NT2/D1 (cell line): ENCODE measurements around the gene ZBTB12.

Experiments
- DNase-seq: peaks from one replicate; pipeline ENCODE4 v3.0.0-alpha.2; 2011; ENCODE audit warnings: low read depth, low spot score
- H3K27me3 ChIP-seq: 2 replicates; pipeline ENCODE4 v1.6.0; 2011; ENCODE audit warnings: mild to moderate bottlenecking; ENCODE audit not compliant: insufficient read length, insufficient read depth
- H3K36me3 ChIP-seq: 2 replicates; pipeline ENCODE4 v1.6.1; 2011; ENCODE audit warnings: mild to moderate bottlenecking, low read length, mixed read lengths; ENCODE audit not compliant: insufficient read depth, insufficient read length
- H3K4me1 ChIP-seq: 2 replicates; pipeline ENCODE4 v1.5.1; 2011; ENCODE audit not compliant: insufficient read depth, insufficient read length
- H3K4me3 ChIP-seq: 2 replicates; pipeline ENCODE4 v1.5.1; 2011; ENCODE audit warnings: low read depth; ENCODE audit not compliant: insufficient read length
- H3K9ac ChIP-seq: 2 replicates; pipeline ENCODE4 v1.6.0; 2011; ENCODE audit warnings: low read depth; ENCODE audit not compliant: insufficient read length
- H3K9me3 ChIP-seq: 2 replicates; pipeline ENCODE4 v1.5.1; 2011; ENCODE audit warnings: mild to moderate bottlenecking, low read length; ENCODE audit not compliant: insufficient read depth
- SUZ12 ChIP-seq: IDR thresholded peaks from 2 replicates; pipeline ENCODE4 v1.6.1; 2011; ENCODE audit not compliant: insufficient read length, insufficient read depth; ENCODE audit errors: extremely low read depth
- YY1 ChIP-seq: IDR thresholded peaks from 2 replicates; pipeline ENCODE4 v1.6.1; 2011; ENCODE audit not compliant: insufficient read length, insufficient read depth
- ZNF274 ChIP-seq: IDR thresholded peaks from 2 replicates; pipeline ENCODE4 v1.6.1; 2011; ENCODE audit warnings: mild to moderate bottlenecking, low read depth, low read length

ZBTB12 gene

DNA sequence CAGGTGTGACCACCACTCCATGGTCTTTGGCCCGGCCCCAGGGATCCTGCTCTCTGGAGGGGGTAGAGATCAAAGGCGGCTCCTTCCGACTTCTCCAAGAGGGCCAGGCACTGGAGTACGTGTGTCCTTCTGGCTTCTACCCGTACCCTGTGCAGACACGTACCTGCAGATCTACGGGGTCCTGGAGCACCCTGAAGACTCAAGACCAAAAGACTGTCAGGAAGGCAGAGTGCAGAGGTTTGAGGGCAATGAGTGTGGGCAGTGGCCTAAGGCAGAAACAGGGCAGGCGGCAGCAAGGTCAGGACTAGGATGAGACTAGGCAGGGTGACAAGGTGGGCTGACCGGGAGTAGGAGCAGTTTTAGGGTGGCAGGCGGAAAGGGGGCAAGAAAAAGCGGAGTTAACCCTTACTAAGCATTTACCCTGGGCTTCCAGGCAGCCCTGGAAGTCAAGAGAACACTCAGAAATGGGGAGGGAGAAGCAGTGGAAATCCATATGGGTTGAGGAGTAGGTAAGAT, 44.5 kb upstream of the ZBTB12 start:
- H3K9ac ChIP-seq = no peak overlapping the region
- H3K36me3 ChIP-seq = peaks cover 12% of the 10 kb centered on the region
- H3K27me3 ChIP-seq = no peaks in the 10 kb centered on the region
- no peak for TF ChIP-seq SUZ12
- TF ChIP-seq YY1 = no peak
- TF ChIP-seq ZNF274 = no peak
- no peaks in the 10 kb centered on the region for H3K4me1 ChIP-seq
- no peak for DNase-seq
- no peak overlapping the region for H3K4me3 ChIP-seq
- H3K9me3 ChIP-seq = no peaks in the 10 kb centered on the region

DNA sequence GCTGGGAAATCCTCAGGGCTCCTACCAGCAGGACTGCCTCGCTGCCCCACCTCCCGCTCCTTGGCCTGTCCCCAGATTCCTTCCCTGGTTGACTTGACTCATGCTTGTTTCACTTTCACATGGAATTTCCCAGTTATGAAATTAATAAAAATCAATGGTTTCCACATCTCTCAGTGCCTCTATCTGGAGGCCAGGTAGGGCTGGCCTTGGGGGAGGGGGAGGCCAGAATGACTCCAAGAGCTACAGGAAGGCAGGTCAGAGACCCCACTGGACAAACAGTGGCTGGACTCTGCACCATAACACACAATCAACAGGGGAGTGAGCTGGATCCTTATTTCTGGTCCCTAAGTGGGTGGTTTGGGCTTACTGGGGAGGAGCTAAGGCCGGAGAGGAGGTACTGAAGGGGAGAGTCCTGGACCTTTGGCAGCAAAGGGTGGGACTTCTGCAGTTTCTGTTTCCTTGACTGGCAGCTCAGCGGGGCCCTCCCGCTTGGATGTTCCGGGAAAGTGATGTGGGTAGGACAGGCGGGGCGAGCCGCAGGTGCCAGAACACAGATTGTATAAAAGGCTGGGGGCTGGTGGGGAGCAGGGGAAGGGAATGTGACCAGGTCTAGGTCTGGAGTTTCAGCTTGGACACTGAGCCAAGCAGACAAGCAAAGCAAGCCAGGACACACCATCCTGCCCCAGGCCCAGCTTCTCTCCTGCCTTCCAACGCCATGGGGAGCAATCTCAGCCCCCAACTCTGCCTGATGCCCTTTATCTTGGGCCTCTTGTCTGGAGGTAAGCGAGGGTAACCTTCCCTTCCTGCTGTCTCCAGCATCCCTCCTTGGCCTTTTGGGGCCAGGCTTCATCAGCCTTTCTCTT, 43.9 kb upstream of the ZBTB12 start, which contains the start of gene CFB:
Gene CFB, plus strand, starts transcription at position 589 of the 863 bp plus-strand sequence. Its CDS starts 127 bp downstream, at position 716.
- no peak for DNase-seq
- H3K4me1 ChIP-seq = peaks cover 2% of the 10 kb centered on the region
- no peak within 1 kb of the TSS for H3K9ac ChIP-seq

DNA sequence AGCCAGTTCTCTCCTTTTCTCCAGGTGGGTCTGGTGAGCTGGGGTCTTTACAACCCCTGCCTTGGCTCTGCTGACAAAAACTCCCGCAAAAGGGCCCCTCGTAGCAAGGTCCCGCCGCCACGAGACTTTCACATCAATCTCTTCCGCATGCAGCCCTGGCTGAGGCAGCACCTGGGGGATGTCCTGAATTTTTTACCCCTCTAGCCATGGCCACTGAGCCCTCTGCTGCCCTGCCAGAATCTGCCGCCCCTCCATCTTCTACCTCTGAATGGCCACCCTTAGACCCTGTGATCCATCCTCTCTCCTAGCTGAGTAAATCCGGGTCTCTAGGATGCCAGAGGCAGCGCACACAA, 43.2 kb upstream of the ZBTB12 start:
- TF ChIP-seq ZNF274 (no peak), YY1 (no peak), SUZ12 (no peak)
- Histone ChIP-seq H3K9ac (no peak overlapping the region), H3K27me3 (no peaks in the 10 kb centered on the region)

More for the DNA sequence above, 43.9 kb upstream of the ZBTB12 start, which contains the start of gene CFB:
- Histone ChIP-seq H3K4me3 (no peak within 1 kb of the TSS), H3K9me3 (no peaks in the 10 kb centered on the region), H3K36me3 (peaks cover 5% of the 10 kb centered on the region), H3K27me3 (no peaks in the 10 kb centered on the region)
- TF ChIP-seq YY1 (no peak), ZNF274 (no peak), SUZ12 (no peak)

DNA sequence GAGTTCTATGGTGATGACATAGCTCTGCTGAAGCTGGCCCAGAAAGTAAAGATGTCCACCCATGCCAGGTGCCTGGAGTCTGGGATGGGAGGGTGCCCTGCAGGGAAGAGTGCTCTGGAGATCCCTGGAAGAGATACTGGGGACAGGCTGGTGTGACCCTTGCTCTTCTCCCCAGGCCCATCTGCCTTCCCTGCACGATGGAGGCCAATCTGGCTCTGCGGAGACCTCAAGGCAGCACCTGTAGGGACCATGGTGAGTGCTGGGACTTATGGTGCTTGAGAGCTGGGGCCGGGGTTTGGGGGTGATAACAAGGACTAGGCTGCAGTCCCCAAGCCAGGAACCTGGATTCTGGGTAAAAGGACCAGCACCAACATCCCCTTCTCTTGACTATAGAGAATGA, 41.9 kb upstream of the ZBTB12 start:
- H3K9ac ChIP-seq = no peak overlapping the region
- no peaks in the 10 kb centered on the region for H3K36me3 ChIP-seq
- peaks cover 5% of the 10 kb centered on the region for H3K4me1 ChIP-seq
- H3K9me3 ChIP-seq = no peaks in the 10 kb centered on the region
- H3K4me3 ChIP-seq = no peak overlapping the region
- DNase-seq = no peak
- H3K27me3 ChIP-seq = no peaks in the 10 kb centered on the region
- TF ChIP-seq YY1 (no peak), ZNF274 (no peak), SUZ12 (no peak)

More for the DNA sequence above, 43.2 kb upstream of the ZBTB12 start:
- DNase-seq = no peak
- Histone ChIP-seq H3K4me3 (no peak overlapping the region), H3K4me1 (peaks cover 4% of the 10 kb centered on the region), H3K36me3 (no peaks in the 10 kb centered on the region), H3K9me3 (no peaks in the 10 kb centered on the region)

DNA sequence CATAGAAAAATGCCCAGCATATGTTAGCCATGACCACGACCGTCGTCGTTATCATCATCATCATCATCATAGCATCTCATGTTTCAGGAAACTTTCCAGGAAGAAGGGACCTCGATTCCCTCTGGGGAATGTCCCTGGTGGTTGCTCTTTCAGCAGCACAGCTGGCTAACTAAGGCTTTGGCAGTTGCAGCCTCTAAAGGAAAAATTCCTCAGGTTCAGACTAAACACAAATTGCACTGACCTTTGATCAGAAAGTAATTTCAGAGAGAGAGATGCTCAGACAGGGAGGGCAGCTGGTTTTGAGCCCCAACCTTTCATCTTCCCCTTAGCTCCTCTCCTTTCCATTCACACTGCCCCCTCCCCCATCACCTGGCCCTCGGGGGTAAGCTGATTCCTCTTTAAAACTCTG, 38.4 kb upstream of the ZBTB12 start:
- TF ChIP-seq YY1 (no peak), ZNF274 (no peak), SUZ12 (no peak)

DNA sequence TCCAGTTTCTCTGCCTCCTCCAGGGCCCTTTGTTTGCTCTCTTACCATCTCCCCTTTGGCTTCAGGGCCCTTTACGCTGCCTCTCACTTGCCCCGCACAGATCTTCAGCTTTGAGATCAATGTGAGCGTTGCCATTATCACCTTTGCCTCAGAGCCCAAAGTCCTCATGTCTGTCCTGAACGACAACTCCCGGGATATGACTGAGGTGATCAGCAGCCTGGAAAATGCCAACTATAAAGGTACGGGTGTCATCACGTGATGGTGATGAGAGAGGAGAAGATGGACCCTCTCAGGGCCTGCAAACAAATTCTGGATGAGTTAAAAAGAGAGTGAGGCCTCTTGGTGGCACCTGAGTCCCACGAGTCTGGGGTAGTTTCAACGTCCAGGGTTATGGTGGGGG, 33.9 kb upstream of the ZBTB12 start:
- TF ChIP-seq YY1 (no peak), ZNF274 (no peak), SUZ12 (no peak)
- Histone ChIP-seq H3K4me1 (peaks cover 4% of the 10 kb centered on the region), H3K4me3 (no peak overlapping the region), H3K27me3 (no peaks in the 10 kb centered on the region), H3K9ac (no peak overlapping the region), H3K36me3 (no peaks in the 10 kb centered on the region), H3K9me3 (peaks cover 5% of the 10 kb centered on the region; the same call in 1 of the 2 replicates)
- no peak for DNase-seq

More for the DNA sequence above, 38.4 kb upstream of the ZBTB12 start:
- DNase-seq = no peak
- Histone ChIP-seq H3K27me3 (no peaks in the 10 kb centered on the region), H3K9me3 (no peaks in the 10 kb centered on the region), H3K36me3 (no peaks in the 10 kb centered on the region), H3K4me1 (peaks cover 5% of the 10 kb centered on the region), H3K4me3 (no peak overlapping the region), H3K9ac (peak overlapping the region; percentile 10)

DNA sequence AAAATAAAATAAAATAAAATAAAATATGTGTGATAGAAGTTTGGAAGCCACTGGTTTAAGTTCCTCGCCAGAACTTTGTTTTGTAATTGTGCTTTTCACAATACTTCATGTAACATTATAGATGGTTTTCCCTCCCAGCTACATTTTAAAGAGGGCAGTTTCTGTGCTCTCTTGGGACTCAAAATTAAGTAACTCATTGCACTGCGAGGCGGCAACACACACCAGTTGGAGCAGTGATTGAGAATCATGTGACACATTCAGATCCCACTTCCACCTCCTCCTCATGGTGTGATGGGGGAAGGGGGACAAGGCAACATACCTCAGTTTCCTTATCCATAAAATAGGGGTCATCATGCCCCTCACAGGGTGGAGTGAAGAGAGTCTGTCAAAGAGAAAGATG, 33.1 kb upstream of the ZBTB12 start:
- DNase-seq = no peak
- Histone ChIP-seq H3K36me3 (no peaks in the 10 kb centered on the region), H3K4me3 (no peak overlapping the region), H3K9me3 (peaks cover 5% of the 10 kb centered on the region; the same call in 1 of the 2 replicates), H3K27me3 (no peaks in the 10 kb centered on the region), H3K4me1 (peaks cover under 1% of the 10 kb centered on the region), H3K9ac (no peak overlapping the region)
- TF ChIP-seq ZNF274 (no peak), YY1 (no peak), SUZ12 (no peak)
